Neural cell (in vitro differentiated cells): ENCODE data around the gene IFT43. TPM values are rescaled to one million over a fixed set of nuclear protein-coding genes. Genes with fewer than 3 reads are reported as not detected.

ENCODE experiments used
- H2AFZ ChIP-seq: fragments of 200-600, 300-800 bp; sonication (generic), shearing (Covaris generic); 2 replicates; pipeline ENCODE4 v1.6.0; 2014; ENCODE audit warnings: low read depth, mild to moderate bottlenecking, antibody characterized with exemption, low read length, moderate library complexity
- H3F3A ChIP-seq: fragments of 200-600 bp; shearing (Covaris generic); 2 replicates; pipeline ENCODE4 v1.6.1; 2016; ENCODE audit warnings: mild to moderate bottlenecking, moderate library complexity, mixed read lengths, antibody characterized with exemption, low read length; ENCODE audit not compliant: insufficient read depth, poor library complexity, severe bottlenecking
- H3K27ac ChIP-seq: fragments of 200-600, 300-800 bp; sonication (generic), shearing (Covaris generic); 2 replicates; pipeline ENCODE4 v1.5.1; 2014; ENCODE audit warnings: mild to moderate bottlenecking, low read length, moderate library complexity
- H3K27me3 ChIP-seq: fragments of 300-800, 200-600 bp; sonication (generic), shearing (Covaris generic); 2 replicates; pipeline ENCODE4 v1.6.0; 2014; ENCODE audit warnings: mild to moderate bottlenecking, low read depth, low read length, moderate library complexity; ENCODE audit not compliant: insufficient read depth
- H3K36me3 ChIP-seq: fragments of 300-800, 200-600 bp; sonication (generic), shearing (Covaris generic); 2 replicates; pipeline ENCODE4 v1.5.1; 2014; ENCODE audit warnings: mild to moderate bottlenecking, antibody characterized with exemption, low read length, moderate library complexity; ENCODE audit not compliant: insufficient read depth
- H3K4me2 ChIP-seq: fragments of 300-800, 200-600 bp; sonication (generic), shearing (Covaris generic); 2 replicates; pipeline ENCODE4 v1.6.0; 2014; ENCODE audit warnings: mild to moderate bottlenecking, low read length
- H3K4me3 ChIP-seq: fragments of 300-800, 200-600 bp; sonication (generic), shearing (Covaris generic); 2 replicates; pipeline ENCODE4 v1.5.1; 2014; ENCODE audit warnings: mild to moderate bottlenecking, low read length, moderate library complexity
- H3K79me2 ChIP-seq: fragments of 200-600 bp; shearing (Covaris generic); replicated peaks from 2 replicates; pipeline ENCODE4 v1.6.0; 2014; ENCODE audit warnings: mild to moderate bottlenecking, low read length, moderate library complexity; ENCODE audit not compliant: insufficient read depth
- H3K9ac ChIP-seq: fragments of 300-800, 200-600 bp; sonication (generic), shearing (Covaris generic); 2 replicates; pipeline ENCODE4 v1.6.1; 2016; ENCODE audit warnings: mild to moderate bottlenecking, low read length, mixed read lengths
- H3K9me2 ChIP-seq: fragments of 200-600 bp; shearing (Covaris generic); 2 replicates; pipeline ENCODE4 v1.6.1; 2016; ENCODE audit warnings: mild to moderate bottlenecking, low read length, mixed read lengths; ENCODE audit not compliant: insufficient read depth
- H3K9me3 ChIP-seq: fragments of 200-600, 300-800 bp; sonication (generic), shearing (Covaris generic); 2 replicates; pipeline ENCODE4 v1.6.1; 2016; ENCODE audit warnings: mild to moderate bottlenecking, mixed run types, low read length, moderate library complexity, mixed read lengths
- H4K20me1 ChIP-seq: fragments of 200-600 bp; shearing (Covaris generic); 2 replicates; pipeline ENCODE4 v1.6.1; 2016; ENCODE audit warnings: mild to moderate bottlenecking, mixed run types; ENCODE audit not compliant: insufficient read depth
- CTCF ChIP-seq: fragments of 450-650 bp; IDR thresholded peaks from 2 replicates; pipeline ENCODE4 v1.5.1; 2014; ENCODE audit warnings: antibody characterized with exemption, mild to moderate bottlenecking, moderate library complexity; ENCODE audit not compliant: poor library complexity, severe bottlenecking
- EP300 ChIP-seq: fragments of 450-650 bp; conservative IDR thresholded peaks from 2 replicates; pipeline ENCODE4 v1.6.1; 2014; ENCODE audit warnings: antibody characterized with exemption, mild to moderate bottlenecking, moderate library complexity; ENCODE audit not compliant: poor library complexity, severe bottlenecking
- EZH2 ChIP-seq: fragments of 200-600, 300-800 bp; shearing (Covaris generic), sonication (generic); IDR thresholded peaks from 2 replicates; pipeline ENCODE4 v1.6.1; 2014; ENCODE audit warnings: antibody characterized with exemption, low read length, borderline replicate concordance, mild to moderate bottlenecking; ENCODE audit not compliant: insufficient read depth, poor library complexity, severe bottlenecking
- MXI1 ChIP-seq: fragments of 450-650 bp; conservative IDR thresholded peaks from 2 replicates; pipeline ENCODE4 v1.6.1; 2014; ENCODE audit warnings: antibody characterized with exemption, mild to moderate bottlenecking; ENCODE audit not compliant: poor library complexity, severe bottlenecking
- POLR2AphosphoS5 ChIP-seq: IDR thresholded peaks from 2 replicates; pipeline ENCODE4 v1.6.1; 2012
- RAD21 ChIP-seq: fragments of 450-650 bp; conservative IDR thresholded peaks from 2 replicates; pipeline ENCODE4 v1.6.1; 2014; ENCODE audit warnings: antibody characterized with exemption, mild to moderate bottlenecking, moderate library complexity
- SMC3 ChIP-seq: fragments of 450-650 bp; conservative IDR thresholded peaks from 2 replicates; pipeline ENCODE4 v1.6.1; 2014; ENCODE audit warnings: antibody characterized with exemption, mild to moderate bottlenecking, moderate library complexity; ENCODE audit not compliant: poor library complexity
- TAF1 ChIP-seq: IDR thresholded peaks from 2 replicates; pipeline ENCODE4 v1.6.1; 2012; ENCODE audit warnings: low read depth
- polyA plus RNA-seq: library from polyadenylated mRNA; depleted of rRNA; stranded (reverse); fragments of >200 nt; gene quantifications from 2 replicates; pipeline ENCODE4 v1.2.3, GENCODE V29; 2014
- TF ChIP-seq, protein P1 (sequence below): IDR thresholded peaks from 2 replicates; pipeline ENCODE4 v1.6.1; 2012; ENCODE audit warnings: borderline replicate concordance

The IFT43 gene
- polyA plus RNA-seq, 1 donor from 2014 or later: 102 TPM

DNA sequence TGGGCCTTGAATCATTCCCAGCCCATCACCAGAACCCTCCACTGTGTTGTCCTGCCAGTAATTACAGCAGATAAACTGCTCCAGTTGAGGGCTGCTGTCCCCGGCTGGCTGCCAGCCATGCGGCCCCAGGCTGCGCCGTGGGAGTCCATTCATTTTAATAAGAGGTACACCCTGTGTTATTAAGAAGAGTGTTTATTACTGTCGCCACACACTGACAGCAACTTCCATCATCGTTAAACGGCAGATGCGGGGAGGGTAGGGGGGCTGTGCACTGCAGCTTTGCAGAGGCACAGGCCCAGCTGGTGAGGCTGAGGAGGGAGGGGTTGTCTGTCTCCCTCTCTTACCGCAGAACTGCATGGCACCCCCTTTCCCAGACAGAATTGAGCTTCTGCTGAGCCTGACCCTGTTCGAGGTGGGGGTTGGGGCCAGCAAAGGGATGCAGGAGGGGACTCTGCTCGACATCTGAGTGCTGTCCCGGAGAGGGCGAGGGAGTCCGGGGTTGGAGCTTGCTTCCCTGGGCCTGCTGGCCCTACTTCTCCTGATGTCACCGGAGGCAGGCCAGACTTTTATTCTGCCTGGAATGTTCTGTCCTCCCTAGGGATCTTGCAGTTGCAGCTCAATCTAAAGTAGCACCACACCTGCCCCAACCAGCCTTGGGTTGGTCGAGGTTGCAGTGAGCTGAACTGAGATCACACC, 132.4 kb downstream of the IFT43 start:
- H3K9me2 ChIP-seq: no peaks in the 10 kb centered on the region
- H3K79me2 ChIP-seq: no peaks in the 10 kb centered on the region
- no peaks in the 10 kb centered on the region for H3F3A ChIP-seq
- H3K4me2 ChIP-seq: no peak overlapping the region
- H4K20me1 ChIP-seq: no peaks in the 10 kb centered on the region
- no peaks in the 10 kb centered on the region for H3K36me3 ChIP-seq
- H3K27ac ChIP-seq: no peak overlapping the region
- no peak overlapping the region for H3K9ac ChIP-seq
- no peak overlapping the region for H2AFZ ChIP-seq
- H3K9me3 ChIP-seq: no peaks in the 10 kb centered on the region
- no peaks in the 10 kb centered on the region for H3K27me3 ChIP-seq
- peak overlapping the region; percentile 29 for H3K4me3 ChIP-seq
- TF ChIP-seq RAD21 (no peak), SMC3 (no peak), MXI1 (no peak), TAF1 (no peak), EP300 (no peak), POLR2AphosphoS5 (no peak), CTCF (no peak), EZH2 (no peak)
- TF ChIP-seq, protein P1, sequence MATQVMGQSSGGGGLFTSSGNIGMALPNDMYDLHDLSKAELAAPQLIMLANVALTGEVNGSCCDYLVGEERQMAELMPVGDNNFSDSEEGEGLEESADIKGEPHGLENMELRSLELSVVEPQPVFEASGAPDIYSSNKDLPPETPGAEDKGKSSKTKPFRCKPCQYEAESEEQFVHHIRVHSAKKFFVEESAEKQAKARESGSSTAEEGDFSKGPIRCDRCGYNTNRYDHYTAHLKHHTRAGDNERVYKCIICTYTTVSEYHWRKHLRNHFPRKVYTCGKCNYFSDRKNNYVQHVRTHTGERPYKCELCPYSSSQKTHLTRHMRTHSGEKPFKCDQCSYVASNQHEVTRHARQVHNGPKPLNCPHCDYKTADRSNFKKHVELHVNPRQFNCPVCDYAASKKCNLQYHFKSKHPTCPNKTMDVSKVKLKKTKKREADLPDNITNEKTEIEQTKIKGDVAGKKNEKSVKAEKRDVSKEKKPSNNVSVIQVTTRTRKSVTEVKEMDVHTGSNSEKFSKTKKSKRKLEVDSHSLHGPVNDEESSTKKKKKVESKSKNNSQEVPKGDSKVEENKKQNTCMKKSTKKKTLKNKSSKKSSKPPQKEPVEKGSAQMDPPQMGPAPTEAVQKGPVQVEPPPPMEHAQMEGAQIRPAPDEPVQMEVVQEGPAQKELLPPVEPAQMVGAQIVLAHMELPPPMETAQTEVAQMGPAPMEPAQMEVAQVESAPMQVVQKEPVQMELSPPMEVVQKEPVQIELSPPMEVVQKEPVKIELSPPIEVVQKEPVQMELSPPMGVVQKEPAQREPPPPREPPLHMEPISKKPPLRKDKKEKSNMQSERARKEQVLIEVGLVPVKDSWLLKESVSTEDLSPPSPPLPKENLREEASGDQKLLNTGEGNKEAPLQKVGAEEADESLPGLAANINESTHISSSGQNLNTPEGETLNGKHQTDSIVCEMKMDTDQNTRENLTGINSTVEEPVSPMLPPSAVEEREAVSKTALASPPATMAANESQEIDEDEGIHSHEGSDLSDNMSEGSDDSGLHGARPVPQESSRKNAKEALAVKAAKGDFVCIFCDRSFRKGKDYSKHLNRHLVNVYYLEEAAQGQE: no peak

- Histone ChIP-seq H3K9me3 (no peaks in the 10 kb centered on the region), H3K27ac (no peak overlapping the region), H4K20me1 (no peaks in the 10 kb centered on the region), H3K27me3 (no peaks in the 10 kb centered on the region), H3K9ac (no peak overlapping the region), H3K9me2 (no peaks in the 10 kb centered on the region), H2AFZ (no peak overlapping the region), H3K4me2 (no peak overlapping the region), H3K4me3 (no peak overlapping the region), H3K79me2 (no peaks in the 10 kb centered on the region), H3K36me3 (no peaks in the 10 kb centered on the region), H3F3A (no peaks in the 10 kb centered on the region)
- no peak for TF ChIP-seq SMC3
- TF ChIP-seq MXI1: no peak
- TF ChIP-seq EP300: no peak
- TF ChIP-seq, protein P1: no peak
- TF ChIP-seq CTCF: no peak
- TF ChIP-seq EZH2: no peak
- no peak for TF ChIP-seq POLR2AphosphoS5
- no peak for TF ChIP-seq TAF1
- no peak for TF ChIP-seq RAD21
Measured at GRCh38 chr14:76118594-76118993, 133.0 kb downstream of the IFT43 start.
